Urinary bladder (tissue), 4 donors: ENCODE data around the gene ALS2CL. TPM values are rescaled to one million over a fixed set of nuclear protein-coding genes. Genes with fewer than 3 reads are reported as not detected.

Experiments
- DNase-seq: peaks from one replicate; pipeline ENCODE4 v3.0.0-alpha.2; 2015; ENCODE audit errors: extremely low spot score
- H3K27ac ChIP-seq: one replicate; pipeline ENCODE4 v1.5.1; 2013; ENCODE audit warnings: low read depth, mild to moderate bottlenecking, moderate library complexity
- H3K36me3 ChIP-seq: one replicate; pipeline ENCODE4 v1.6.1; 2013; ENCODE audit warnings: mild to moderate bottlenecking, moderate library complexity; ENCODE audit not compliant: insufficient read depth
- H3K4me1 ChIP-seq: one replicate; pipeline ENCODE4 v1.6.1; 2013; ENCODE audit warnings: mild to moderate bottlenecking, moderate library complexity; ENCODE audit not compliant: insufficient read depth
- H3K4me3 ChIP-seq: one replicate; pipeline ENCODE4 v1.5.1; 2013; ENCODE audit warnings: low read depth, low read length
- WGBS: extraction: QIAGEN DNeasy Blood & Tissue Kit; methylation state at CpG from one replicate; pipeline ENCODE4 v1.1.7; 2013; 5-methylcytosine and 5-hydroxymethylcytosine counted together
- polyA plus RNA-seq: library from polyadenylated mRNA; stranded (reverse); fragments of 200-250 nt; gene quantifications from one replicate; pipeline ENCODE4 v1.2.3, GENCODE V29; 2013
- total RNA-seq: library from RNA; depleted of rRNA; stranded (reverse); fragments of >200 nt; gene quantifications from one replicate; pipeline ENCODE4 v1.2.3, GENCODE V29; 2014
- donor health status: healthy with polysubstance abuse.
- donor health status: healthy.

Gene ALS2CL
- total and polyA plus RNA-seq, 2 donors = 10.4 to 10.6 TPM

- Histone ChIP-seq H3K27ac (no peak overlapping the region), H3K4me3 (no peak overlapping the region), H3K36me3 (no peaks in the 10 kb centered on the region), H3K4me1 (no peaks in the 10 kb centered on the region)
- DNase-seq = no peak
- 87% methylated on average over 4 of the region's 4 CpGs for WGBS
Measured at GRCh38 chr3:46702246-46703012, 8.9 kb upstream of the ALS2CL start.

DNA sequence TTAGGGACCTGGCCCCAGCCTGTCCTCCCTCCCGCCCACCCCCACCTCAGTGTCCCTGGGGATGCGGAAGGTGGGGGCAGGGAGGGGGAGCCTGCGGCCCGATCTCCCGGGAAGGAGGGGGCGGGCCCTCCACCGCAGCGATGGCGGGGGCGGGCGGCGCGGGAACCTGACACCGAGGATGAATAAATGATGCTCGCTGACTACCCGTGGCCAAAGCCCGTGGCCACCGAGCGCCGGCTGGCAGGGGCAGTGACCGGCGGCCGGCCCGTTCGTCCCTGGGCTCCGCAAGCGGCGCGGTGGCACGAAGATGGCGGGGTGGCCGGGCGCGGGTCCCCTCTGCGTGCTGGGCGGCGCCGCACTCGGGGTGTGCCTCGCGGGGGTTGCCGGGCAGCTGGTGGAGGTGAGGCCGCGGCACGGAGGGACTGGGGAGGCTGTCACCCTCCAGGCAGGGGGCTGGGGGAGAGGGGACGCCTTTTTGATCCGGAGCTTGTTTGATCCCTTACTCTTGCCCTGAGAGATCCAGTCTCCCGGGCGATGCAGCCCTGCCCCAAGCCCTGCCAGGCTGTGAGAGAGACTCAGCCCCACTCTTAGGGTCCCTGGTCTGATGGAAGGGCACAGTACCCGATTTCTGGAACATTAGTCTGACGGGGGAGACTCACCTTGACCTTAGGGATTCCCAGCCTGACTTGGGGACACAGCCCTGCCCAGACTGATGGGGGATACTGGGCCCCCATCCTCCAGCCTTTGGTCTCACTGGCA lies 7.9 kb upstream of the ALS2CL start, which contains the start of gene TMIE:
TSS of gene TMIE (plus strand) at position 212 of the 759 bp plus-strand sequence. CDS start at position 308, 96 bp downstream.
- H3K36me3 ChIP-seq = no peaks in the 10 kb centered on the region
- no peaks in the 10 kb centered on the region for H3K4me1 ChIP-seq
- peak within 1 kb of the TSS; percentile 37 for H3K4me3 ChIP-seq
- DNase-seq = no peak
- 6% methylated on average over 51 of the region's 51 CpGs for WGBS
- H3K27ac ChIP-seq = no peak within 1 kb of the TSS

DNA sequence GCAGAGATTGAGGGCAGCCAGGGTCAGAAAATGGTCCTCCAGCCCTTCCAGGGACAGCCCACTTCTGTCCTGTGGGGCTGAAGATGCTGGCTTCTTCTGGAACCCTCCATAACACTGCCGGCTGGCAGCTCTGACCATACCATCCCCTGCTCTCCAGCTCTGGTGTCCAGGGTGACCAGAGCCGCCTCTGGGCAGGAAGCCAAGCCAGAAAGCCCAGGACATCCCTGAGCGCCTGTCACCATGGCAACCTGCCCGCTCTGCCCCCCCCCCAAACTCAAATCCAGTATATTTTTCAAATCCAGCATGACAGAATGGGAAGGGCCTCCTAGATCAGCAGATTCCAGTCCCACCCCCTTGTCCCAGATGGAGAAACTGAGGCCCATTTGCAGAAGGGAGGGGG lies 7.3 kb upstream of the ALS2CL start:
- WGBS = 22% methylated on average over 4 of the region's 4 CpGs
- Histone ChIP-seq H3K36me3 (no peaks in the 10 kb centered on the region), H3K4me1 (no peaks in the 10 kb centered on the region), H3K27ac (no peak overlapping the region), H3K4me3 (peak overlapping the region; percentile 37)
- DNase-seq = no peak

GRCh38 chr3:46699676-46700523 lies 6.4 kb upstream of the ALS2CL start:
- no peak for DNase-seq
- no peaks in the 10 kb centered on the region for H3K4me1 ChIP-seq
- no peak overlapping the region for H3K27ac ChIP-seq
- H3K4me3 ChIP-seq = no peak overlapping the region
- WGBS = 88% methylated on average over 8 of the region's 8 CpGs
- no peaks in the 10 kb centered on the region for H3K36me3 ChIP-seq

- no peak overlapping the region for H3K4me3 ChIP-seq
- no peaks in the 10 kb centered on the region for H3K4me1 ChIP-seq
- H3K27ac ChIP-seq = no peak overlapping the region
- no peaks in the 10 kb centered on the region for H3K36me3 ChIP-seq
- no peak for DNase-seq
- WGBS = 74% methylated on average over 4 of the region's 4 CpGs
Measured at GRCh38 chr3:46695962-46696894, 2.7 kb upstream of the ALS2CL start.

DNA sequence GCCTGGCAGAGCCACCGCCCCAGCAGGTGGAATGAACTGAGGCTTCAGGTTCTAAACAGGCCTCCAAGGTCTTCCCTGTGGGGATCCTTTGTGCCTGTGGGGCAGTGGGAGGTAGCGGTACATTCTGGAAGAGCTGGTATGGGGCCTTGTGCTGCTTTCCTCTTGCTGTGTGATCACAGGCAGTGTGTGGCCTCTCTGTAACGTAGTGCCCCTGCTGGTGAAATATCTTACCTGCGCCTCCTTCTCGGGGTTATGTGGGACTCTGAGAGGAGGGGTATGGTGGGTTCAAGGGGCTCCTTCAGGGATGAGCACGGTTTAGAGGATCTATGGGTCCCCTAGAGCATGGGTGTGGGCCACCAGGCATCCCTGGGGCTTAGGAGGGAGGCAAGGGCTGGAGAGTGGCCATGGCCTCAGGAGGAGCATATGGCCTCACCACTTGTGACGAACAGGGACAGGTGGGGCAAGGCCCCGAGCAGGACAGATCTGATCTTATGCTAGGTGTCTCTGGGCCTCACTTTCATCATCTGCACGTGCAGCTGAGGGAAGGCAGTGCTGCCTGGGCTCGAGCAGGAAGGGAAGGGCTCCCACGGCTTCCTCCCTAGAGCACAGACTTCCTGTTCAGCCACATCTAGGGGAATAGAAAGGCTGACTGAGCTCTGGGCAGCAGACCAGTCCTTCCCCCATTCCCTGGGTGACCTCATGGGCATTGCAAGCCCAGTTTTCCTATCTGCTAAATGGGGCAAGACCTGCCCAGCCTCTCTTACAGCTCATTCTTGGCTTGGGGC lies 1.9 kb upstream of the ALS2CL start:
- Histone ChIP-seq H3K4me3 (no peak overlapping the region), H3K27ac (peak overlapping the region; percentile 3), H3K36me3 (no peaks in the 10 kb centered on the region), H3K4me1 (no peaks in the 10 kb centered on the region)
- no peak for DNase-seq
- WGBS = 79% methylated on average over 11 of the region's 11 CpGs

DNA sequence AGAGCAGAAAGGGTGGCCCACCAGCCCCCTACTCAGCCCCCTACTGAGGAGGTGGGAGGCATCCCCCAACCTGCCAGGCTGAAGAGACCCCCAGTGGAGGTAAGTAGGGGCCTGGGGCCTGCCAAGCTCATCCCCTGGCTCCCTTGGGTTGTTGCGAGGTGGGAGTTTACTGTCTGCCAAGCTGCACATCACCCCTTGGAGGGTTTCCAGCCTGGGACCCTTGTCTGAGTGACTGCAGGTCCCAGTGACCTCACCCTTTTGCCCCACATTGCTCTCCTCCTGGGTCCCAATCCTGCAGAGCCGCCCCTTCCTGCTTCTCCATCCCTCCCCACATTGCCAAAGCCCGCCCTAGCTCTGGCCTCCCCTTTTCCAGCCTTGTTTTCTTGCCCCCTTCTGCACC lies 1.0 kb upstream of the ALS2CL start:
- WGBS = 95% methylated on average over 3 of the region's 3 CpGs
- Histone ChIP-seq H3K27ac (no peak overlapping the region), H3K36me3 (no peaks in the 10 kb centered on the region), H3K4me1 (no peaks in the 10 kb centered on the region), H3K4me3 (no peak overlapping the region)
- no peak for DNase-seq

DNA sequence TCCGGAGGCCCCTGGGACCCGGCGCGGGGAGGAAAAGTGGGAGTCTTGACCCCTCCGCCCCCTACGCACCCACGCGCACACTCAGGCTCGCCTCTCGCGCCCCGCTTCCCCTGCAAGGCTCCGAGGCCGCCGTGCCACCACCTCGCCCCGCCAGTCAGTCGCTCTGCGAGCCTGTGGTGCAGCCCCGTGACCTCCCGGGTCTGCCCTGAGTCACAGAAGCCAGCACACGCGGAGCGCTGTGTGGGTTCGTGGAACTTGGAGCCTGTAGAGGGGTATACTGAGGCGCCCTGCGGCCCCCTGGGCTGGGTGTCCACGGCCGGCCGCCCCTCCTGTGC lies 380 bp upstream of the ALS2CL start:
- Histone ChIP-seq H3K36me3 (no peaks in the 10 kb centered on the region), H3K4me3 (peak overlapping the region; percentile 63), H3K27ac (peak overlapping the region; percentile 76), H3K4me1 (no peaks in the 10 kb centered on the region)
- no peak for DNase-seq
- WGBS = 25% methylated on average over 30 of the region's 30 CpGs

DNA sequence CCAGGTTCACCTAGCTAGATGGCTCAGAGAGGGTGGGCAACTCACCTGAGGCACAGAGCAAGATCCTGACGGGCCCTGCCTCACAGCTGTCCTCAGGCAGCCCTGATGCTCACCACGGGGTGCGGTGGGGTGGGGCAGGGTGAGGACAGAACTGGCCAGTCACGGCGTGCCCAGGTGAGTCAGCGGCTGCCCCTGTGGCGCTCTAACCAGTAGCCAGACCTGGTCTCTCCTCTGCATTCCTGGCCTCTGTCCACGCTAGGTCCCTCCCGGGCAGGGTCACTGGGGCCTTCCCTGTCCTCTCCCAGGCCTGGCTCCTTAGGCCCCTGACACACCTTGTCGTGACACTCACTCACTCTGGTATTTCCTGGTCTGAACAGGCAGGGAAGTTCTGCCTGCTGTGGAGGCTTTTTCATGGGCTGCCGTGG lies 901 bp downstream of the ALS2CL start:
- H3K36me3 ChIP-seq = no peaks in the 10 kb centered on the region
- peak overlapping the region; percentile 63 for H3K4me3 ChIP-seq
- H3K4me1 ChIP-seq = no peaks in the 10 kb centered on the region
- H3K27ac ChIP-seq = no peak overlapping the region
- WGBS = 57% methylated on average over 11 of the region's 11 CpGs
- no peak for DNase-seq

GRCh38 chr3:46690798-46691197 lies 2.7 kb downstream of the ALS2CL start:
- Histone ChIP-seq H3K4me3 (no peak overlapping the region), H3K36me3 (no peaks in the 10 kb centered on the region), H3K4me1 (no peaks in the 10 kb centered on the region), H3K27ac (no peak overlapping the region)
- WGBS = 65% methylated on average over 5 of the region's 5 CpGs
- DNase-seq = no peak

- no peak for DNase-seq
- no peak overlapping the region for H3K4me3 ChIP-seq
- no peak overlapping the region for H3K27ac ChIP-seq
- 89% methylated on average over 9 of the region's 9 CpGs for WGBS
- no peaks in the 10 kb centered on the region for H3K4me1 ChIP-seq
- no peaks in the 10 kb centered on the region for H3K36me3 ChIP-seq
Measured at GRCh38 chr3:46685446-46685845, 8.0 kb downstream of the ALS2CL start.

DNA sequence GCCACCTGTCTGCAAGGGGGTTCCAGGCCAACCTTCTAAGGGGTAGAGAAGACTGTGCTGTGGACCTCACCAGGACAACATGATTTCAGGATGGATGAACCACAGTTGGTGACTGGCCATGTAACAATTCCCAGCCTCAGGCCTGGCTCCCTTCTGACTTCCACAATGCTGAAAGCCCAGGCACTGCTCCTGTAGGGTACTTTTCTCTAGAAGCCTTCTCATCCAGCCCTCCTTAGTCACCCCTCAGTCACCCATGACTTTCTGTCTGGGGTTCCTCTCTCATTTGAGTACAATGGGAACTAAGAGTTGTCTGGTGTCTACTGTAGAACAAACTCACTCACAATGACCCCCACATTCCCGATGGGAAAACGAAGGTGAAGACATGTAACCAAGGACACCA lies 8.6 kb downstream of the ALS2CL start:
- DNase-seq = no peak
- no peak overlapping the region for H3K27ac ChIP-seq
- no peaks in the 10 kb centered on the region for H3K4me1 ChIP-seq
- H3K36me3 ChIP-seq = no peaks in the 10 kb centered on the region
- WGBS = 92% methylated on average over 2 of the region's 2 CpGs
- no peak overlapping the region for H3K4me3 ChIP-seq
